ENCODE data around the gene CXorf38. TPM values are rescaled to one million over a fixed set of nuclear protein-coding genes. Genes with fewer than 3 reads are reported as not detected.
"Not testable (repeated sequence)": the region's sequence is repeated elsewhere in the genome, so short reads cannot be mapped to it uniquely, and the experiment has no call there.

Gene CXorf38
- total and polyA plus RNA-seq, 12 donors = 2.6 to 11.9 (median 4.7) TPM

DNA sequence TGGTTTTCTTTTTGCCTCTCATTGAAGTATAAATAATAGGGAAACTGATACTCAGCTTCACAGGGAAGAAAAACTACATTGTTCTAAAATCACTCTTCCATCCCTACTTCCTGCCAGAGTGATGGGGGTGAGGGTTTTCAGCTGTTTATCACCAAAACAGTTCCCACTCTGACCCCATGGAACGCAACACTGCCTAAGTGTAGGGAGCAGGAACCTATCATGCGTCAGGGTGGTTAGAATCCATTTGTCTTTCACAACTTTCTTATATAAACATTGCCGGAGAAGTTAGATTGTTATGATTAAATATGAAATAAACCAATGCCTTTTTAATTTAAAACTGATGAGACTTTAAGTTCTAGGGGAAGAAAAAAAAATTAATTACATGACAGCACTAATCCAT is 40.0 kb downstream of the CXorf38 start:
- intact Hi-C loops (cut with DNase I) = no loop called here
- 80 to 88% methylated on average over 3 of the region's 3 CpGs for WGBS, 2 donors
- Histone ChIP-seq H3K27ac (no peak overlapping the region), H3K27me3 (peaks cover 0 to 73% (median 0%) of the 10 kb centered on the region in 7 donors), H3K9me3 (no peaks in the 10 kb centered on the region), H3K4me3 (no peak overlapping the region), H3K4me1 (no peaks in the 10 kb centered on the region), H3K36me3 (peaks cover 0 to 37% (median 0%) of the 10 kb centered on the region in 9 donors)
- DNase-seq (no peak), ATAC-seq (no peak)
- TF ChIP-seq, protein P1, sequence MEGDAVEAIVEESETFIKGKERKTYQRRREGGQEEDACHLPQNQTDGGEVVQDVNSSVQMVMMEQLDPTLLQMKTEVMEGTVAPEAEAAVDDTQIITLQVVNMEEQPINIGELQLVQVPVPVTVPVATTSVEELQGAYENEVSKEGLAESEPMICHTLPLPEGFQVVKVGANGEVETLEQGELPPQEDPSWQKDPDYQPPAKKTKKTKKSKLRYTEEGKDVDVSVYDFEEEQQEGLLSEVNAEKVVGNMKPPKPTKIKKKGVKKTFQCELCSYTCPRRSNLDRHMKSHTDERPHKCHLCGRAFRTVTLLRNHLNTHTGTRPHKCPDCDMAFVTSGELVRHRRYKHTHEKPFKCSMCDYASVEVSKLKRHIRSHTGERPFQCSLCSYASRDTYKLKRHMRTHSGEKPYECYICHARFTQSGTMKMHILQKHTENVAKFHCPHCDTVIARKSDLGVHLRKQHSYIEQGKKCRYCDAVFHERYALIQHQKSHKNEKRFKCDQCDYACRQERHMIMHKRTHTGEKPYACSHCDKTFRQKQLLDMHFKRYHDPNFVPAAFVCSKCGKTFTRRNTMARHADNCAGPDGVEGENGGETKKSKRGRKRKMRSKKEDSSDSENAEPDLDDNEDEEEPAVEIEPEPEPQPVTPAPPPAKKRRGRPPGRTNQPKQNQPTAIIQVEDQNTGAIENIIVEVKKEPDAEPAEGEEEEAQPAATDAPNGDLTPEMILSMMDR (IDR thresholded peaks at IDR 0.05) = no peak

DNA sequence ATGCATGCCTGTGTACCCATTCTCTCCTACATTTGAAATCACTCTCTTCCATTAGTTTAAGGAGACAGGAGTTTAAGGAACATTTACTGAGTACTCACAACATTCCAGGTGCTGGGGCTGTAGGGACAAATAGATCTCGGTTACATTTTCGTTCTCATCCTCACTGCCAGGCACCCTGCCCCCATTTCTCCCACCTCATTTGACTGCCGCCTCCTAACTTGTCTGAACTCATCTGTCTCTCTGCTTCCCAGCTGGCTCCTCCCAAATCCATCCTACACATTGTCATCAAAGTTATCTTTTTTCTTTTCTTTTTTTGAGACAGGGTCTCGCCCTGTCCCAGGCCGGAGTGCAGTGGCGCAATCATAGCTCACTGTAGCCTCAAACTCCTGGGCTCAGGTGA is 43.9 kb downstream of the CXorf38 start:
- H3K27ac ChIP-seq = no peak overlapping the region
- WGBS, 2 donors = 93 to 98% methylated on average over 6 of the region's 6 CpGs
- peaks cover 0 to 76% (median 11%) of the 10 kb centered on the region in 9 donors for H3K36me3 ChIP-seq
- intact Hi-C loops (cut with DNase I) = no loop called here
- peaks cover 0 to 86% (median 0%) of the 10 kb centered on the region in 7 donors for H3K27me3 ChIP-seq
- H3K4me3 ChIP-seq = no peak overlapping the region
- DNase-seq = no peak
- TF ChIP-seq, protein P1 (IDR thresholded peaks at IDR 0.05) = no peak
- H3K4me1 ChIP-seq = no peaks in the 10 kb centered on the region
- no peaks in the 10 kb centered on the region for H3K9me3 ChIP-seq
- no peak for ATAC-seq

DNA sequence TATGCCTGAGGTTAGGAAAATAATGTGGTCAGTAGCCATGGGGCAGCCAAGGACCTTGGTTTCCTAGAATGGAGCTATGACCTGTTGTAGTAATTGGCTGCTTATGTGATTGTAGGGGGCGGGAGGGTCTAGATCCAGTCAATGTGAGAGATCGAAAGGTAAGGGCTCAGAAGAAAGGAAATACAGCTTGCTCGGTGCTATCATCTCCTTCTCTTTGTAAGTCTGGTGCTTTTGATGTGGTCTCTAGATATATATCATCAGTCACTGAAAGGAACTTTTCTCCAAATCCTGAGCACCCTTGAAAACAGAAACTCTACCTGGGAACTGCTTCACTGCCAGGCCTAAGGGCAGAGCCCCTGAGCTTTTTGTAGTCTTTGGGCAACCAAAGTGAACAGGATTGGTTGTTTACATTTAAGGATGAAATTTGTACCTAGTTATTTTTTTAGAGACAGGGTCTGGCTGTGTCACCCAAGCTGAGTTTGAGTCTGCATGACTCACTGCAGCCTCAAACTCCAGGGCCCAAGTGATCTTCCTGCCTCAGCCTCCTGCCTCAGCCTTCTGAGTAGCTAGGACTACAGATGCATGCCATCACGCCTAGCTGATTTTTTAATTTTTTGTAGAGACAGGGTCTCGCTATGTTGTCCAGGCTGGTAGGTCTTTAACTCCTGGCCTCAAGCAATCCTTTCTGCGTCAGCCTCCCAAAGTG is 57.6 kb downstream of the CXorf38 start:
- intact Hi-C loops (cut with DNase I); H3K9me3 ChIP-seq; H3K4me3 ChIP-seq; DNase-seq; H3K27ac ChIP-seq; ATAC-seq; H3K4me1 ChIP-seq: not testable (repeated sequence)
- H3K36me3 ChIP-seq = peaks cover 0 to 60% (median 0%) of the 10 kb centered on the region in 9 donors
- peaks cover 0 to 80% (median 0%) of the 10 kb centered on the region in 7 donors for H3K27me3 ChIP-seq
- WGBS, 2 donors = 95 to 96% methylated on average over 6 of the region's 6 CpGs

DNA sequence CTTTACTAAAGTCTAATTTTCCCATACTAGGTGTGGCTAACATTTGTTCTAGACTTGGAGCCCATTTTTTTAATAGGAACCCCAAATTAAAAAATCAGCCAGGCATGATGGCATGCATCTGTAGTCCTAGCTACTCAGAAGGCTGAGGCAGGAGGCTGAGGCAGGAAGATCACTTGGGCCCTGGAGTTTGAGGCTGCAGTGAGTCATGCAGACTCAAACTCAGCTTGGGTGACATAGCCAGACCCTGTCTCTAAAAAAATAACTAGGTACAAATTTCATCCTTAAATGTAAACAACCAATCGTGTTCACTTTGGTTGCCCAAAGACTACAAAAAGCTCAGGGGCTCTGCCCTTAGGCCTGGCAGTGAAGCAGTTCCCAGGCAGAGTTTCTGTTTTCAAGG is 59.7 kb downstream of the CXorf38 start:
- H3K9me3 ChIP-seq; H3K27ac ChIP-seq; H3K4me3 ChIP-seq; DNase-seq; ATAC-seq; intact Hi-C loops (cut with DNase I): not testable (repeated sequence)
- H3K4me1 ChIP-seq = peaks cover 0 to 15% (median 0%) of the 10 kb centered on the region in 9 donors
- peaks cover 0 to 39% (median 0%) of the 10 kb centered on the region in 9 donors for H3K36me3 ChIP-seq
- WGBS, 2 donors = 72 to 77% methylated on average over 1 of the region's 1 CpG
- peaks cover 0 to 79% (median 0%) of the 10 kb centered on the region in 7 donors for H3K27me3 ChIP-seq

DNA sequence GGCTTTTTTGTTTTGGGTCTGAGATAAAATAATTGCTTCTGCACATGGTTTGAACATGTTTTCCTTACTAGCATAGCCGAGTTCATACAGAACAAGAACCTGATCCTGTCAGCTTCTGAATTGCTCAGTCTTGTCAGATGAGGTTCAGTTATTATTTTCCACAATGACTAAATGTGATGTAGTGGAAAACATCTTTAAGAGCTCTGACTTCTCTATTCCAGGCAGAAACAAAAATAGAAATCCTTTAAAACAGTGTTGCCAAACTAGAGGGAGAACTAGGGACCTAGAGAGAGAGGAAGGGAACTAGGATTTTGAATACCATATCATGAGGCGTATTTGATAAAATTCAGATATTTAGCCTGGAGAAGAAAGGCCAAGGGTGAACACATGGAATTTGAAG is 64.5 kb downstream of the CXorf38 start:
- H3K27ac ChIP-seq = no peak overlapping the region
- TF ChIP-seq, protein P1 (IDR thresholded peaks at IDR 0.05) = no peak
- H3K9me3 ChIP-seq = no peaks in the 10 kb centered on the region
- WGBS, 2 donors = 75 to 83% methylated on average over 2 of the region's 2 CpGs
- ATAC-seq (no peak), DNase-seq (no peak)
- H3K4me3 ChIP-seq = no peak overlapping the region
- no peaks in the 10 kb centered on the region for H3K36me3 ChIP-seq
- intact Hi-C loops (cut with DNase I) = no loop called here
- peaks cover 4 to 34% (median 12%) of the 10 kb centered on the region in 9 donors for H3K4me1 ChIP-seq
- H3K27me3 ChIP-seq = peaks cover 0 to 89% (median 0%) of the 10 kb centered on the region in 7 donors

DNA sequence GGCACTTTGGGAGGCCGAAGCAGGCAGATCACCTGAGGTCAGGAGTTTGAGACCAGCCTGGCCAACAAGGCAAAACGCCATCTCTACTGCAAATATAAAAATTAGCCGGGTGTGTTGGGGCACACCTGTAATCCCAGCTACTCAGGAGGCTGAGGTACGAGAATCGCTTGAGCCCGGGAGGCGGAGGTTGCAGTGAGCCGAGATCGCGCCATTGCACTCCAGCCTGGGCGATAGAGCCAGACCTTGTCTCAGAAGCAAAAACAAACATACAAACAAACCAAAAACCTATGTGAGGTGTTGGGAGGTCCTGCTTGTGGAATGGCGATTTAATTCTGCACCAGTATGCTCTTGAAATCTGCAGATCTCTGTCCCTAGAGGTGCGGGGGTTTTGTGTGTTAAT is 65.2 kb downstream of the CXorf38 start:
- intact Hi-C loops (cut with DNase I); DNase-seq; H3K36me3 ChIP-seq; H3K9me3 ChIP-seq; H3K27ac ChIP-seq; ATAC-seq: not testable (repeated sequence)
- Histone ChIP-seq H3K27me3 (peaks cover 0 to 89% (median 0%) of the 10 kb centered on the region in 7 donors), H3K4me3 (peak overlapping the region in 6 of 10 donors; percentile 73 to 92 (median 82)), H3K4me1 (peaks cover 4 to 29% (median 12%) of the 10 kb centered on the region in 9 donors)
- 92 to 94% methylated on average over 13 of the region's 13 CpGs for WGBS, 2 donors
